Choroid plexus epithelial cell (primary cell): ENCODE data around the gene CFAP77.

Source experiments
- DNase-seq: peaks from one replicate; pipeline ENCODE4 v3.0.0-alpha.2; 2010; ENCODE audit warnings: low read depth
- H3K4me3 ChIP-seq: 2 replicates; pipeline ENCODE4 v1.5.1; 2011; ENCODE audit warnings: low read depth, mild to moderate bottlenecking, control low read depth, low read length, moderate library complexity
- CTCF ChIP-seq: conservative IDR thresholded peaks from 2 replicates; pipeline ENCODE4 v1.5.1; 2011; ENCODE audit warnings: low read depth, mild to moderate bottlenecking, control low read depth, inconsistent platforms, low read length, moderate library complexity

The CFAP77 gene

GRCh38 chr9:132474253-132474652, 64.2 kb downstream of the CFAP77 start:
- TF ChIP-seq CTCF, result no peak
- no peak overlapping the region for H3K4me3 ChIP-seq
- DNase-seq, result peak; percentile 39

- DNase-seq, result no peak
These were observed 68.5 kb downstream of the CFAP77 start for GRCh38 chr9:132478353-132479050.

GRCh38 chr9:132479733-132480132, 69.7 kb downstream of the CFAP77 start:
- no peak overlapping the region for H3K4me3 ChIP-seq
- TF ChIP-seq CTCF, result no peak

More at GRCh38 chr9:132478353-132479050, 68.5 kb downstream of the CFAP77 start:
- TF ChIP-seq CTCF, result no peak
- no peak overlapping the region for H3K4me3 ChIP-seq

GRCh38 chr9:132481053-132481849, 71.2 kb downstream of the CFAP77 start:
- TF ChIP-seq CTCF, result no peak
- H3K4me3 ChIP-seq, result no peak overlapping the region
- no peak for DNase-seq

More at GRCh38 chr9:132479733-132480132, 69.7 kb downstream of the CFAP77 start:
- no peak for DNase-seq

- no peak for TF ChIP-seq CTCF
- no peak for DNase-seq
- no peak overlapping the region for H3K4me3 ChIP-seq
These were observed 72.3 kb downstream of the CFAP77 start for GRCh38 chr9:132482196-132482813.

- no peak overlapping the region for H3K4me3 ChIP-seq
- TF ChIP-seq CTCF, result no peak
- no peak for DNase-seq
These were observed 75.4 kb downstream of the CFAP77 start for GRCh38 chr9:132485393-132485792.
